Sigmoid colon (tissue), 7 donors: ENCODE results near the gene SLC6A6. TPM values are rescaled to one million over a fixed set of nuclear protein-coding genes. Genes with fewer than 3 reads are reported as not detected.

Experiments used
- DNase-seq: peaks from one replicate; pipeline ENCODE4 v3.0.0-alpha.2; 2019
- H3K27ac ChIP-seq, 4 donors: fragments of 200-600 bp; sonication (generic); one replicate each; pipeline ENCODE4 v1.5.1; 2016 to 2019; ENCODE audit warnings: mild to moderate bottlenecking in 1 of 4
- H3K27me3 ChIP-seq, 3 donors: fragments of 200-600 bp; sonication (generic); one replicate each; pipeline ENCODE4 v1.5.1; 2019; ENCODE audit warnings: mild to moderate bottlenecking in 1 of 3
- H3K36me3 ChIP-seq, 4 donors: fragments of 200-600 bp; sonication (generic); one replicate each; pipeline ENCODE4 v1.5.1; 2016 to 2019
- H3K4me1 ChIP-seq, 4 donors: fragments of 200-600 bp; sonication (generic); one replicate each; pipeline ENCODE4 v1.5.1; 2017 to 2019
- H3K4me3 ChIP-seq, 4 donors: fragments of 200-600 bp; sonication (generic); one replicate each; pipeline ENCODE4 v1.5.1; 2017 to 2019; ENCODE audit warnings: mild to moderate bottlenecking in 2 of 4, moderate library complexity in 1 of 4
- H3K9me3 ChIP-seq, 4 donors: fragments of 200-600 bp in 3 of 4; sonication (generic) in 3 of 4; one replicate each; pipeline versions ENCODE4 v1.5.1 to v1.6.1; 2013 to 2019
- CTCF ChIP-seq, 4 experiments: fragments of 450-650 bp in 3 of 4; fragments of 200-600 bp in 1 of 4; IDR thresholded peaks; one replicate each; pipeline ENCODE4 v1.5.1; 2016 to 2019; ENCODE audit warnings: antibody characterized with exemption in 4 of 4, mild to moderate bottlenecking in 3 of 4, moderate library complexity in 2 of 4
- EP300 ChIP-seq, 4 donors: sonication (generic); formaldehyde crosslinking; IDR thresholded peaks; one replicate each; pipeline ENCODE4 v1.6.1; 2017; ENCODE audit warnings: antibody characterized with exemption in 4 of 4
- POLR2A ChIP-seq, 2 donors: fragments of 450-650 bp; IDR thresholded peaks; one replicate each; pipeline ENCODE4 v1.6.1; 2016; ENCODE audit warnings: antibody characterized with exemption in 2 of 2, mild to moderate bottlenecking in 2 of 2, moderate library complexity in 2 of 2
- POLR2AphosphoS5 ChIP-seq, 4 donors: sonication (generic); formaldehyde crosslinking; IDR thresholded peaks; one replicate each; pipeline ENCODE4 v1.6.1; 2017; ENCODE audit warnings: antibody characterized with exemption in 4 of 4
- WGBS, 2 donors: extraction: QIAGEN DNeasy Blood & Tissue Kit; methylation state at CpG; one replicate each; pipeline ENCODE4 v1.1.7; 2013; 5-methylcytosine and 5-hydroxymethylcytosine counted together
- intact Hi-C: fragments of 100-400 bp; cut with DNase I; formaldehyde crosslinking; loops from one replicate; pipeline ENCODE4 v1.15.1; 2023
- polyA plus RNA-seq, 3 donors: library from polyadenylated mRNA; stranded (reverse); fragments of 200-250 nt; gene quantifications; one replicate each; pipeline ENCODE4 v1.2.3, GENCODE V29; 2013
- total RNA-seq, 4 donors: library from RNA; depleted of rRNA; stranded (reverse); fragments of >200 nt; gene quantifications; one replicate each; pipeline ENCODE4 v1.1.0, GENCODE V29; 2016
- donor health status: healthy with polysubstance abuse.
- donor health status: Bipolar disorder and iron deficiency.
- donor health status: healthy.

Gene SLC6A6
- total and polyA plus RNA-seq, 7 donors = 2.3 to 19.1 (median 8.4) TPM

- TF ChIP-seq POLR2AphosphoS5 (IDR thresholded peaks at IDR 0.05) (no peak), EP300 (IDR thresholded peaks at IDR 0.05) (no peak), CTCF (IDR thresholded peaks at IDR 0.05) (no peak), POLR2A (IDR thresholded peaks at IDR 0.05) (no peak)
- Histone ChIP-seq H3K9me3 (no peaks in the 10 kb centered on the region), H3K27me3 (no peaks in the 10 kb centered on the region), H3K4me3 (no peak overlapping the region), H3K36me3 (peaks cover 0 to 9% (median 2%) of the 10 kb centered on the region in 4 donors), H3K27ac (no peak overlapping the region), H3K4me1 (peaks cover 0 to 11% (median 4%) of the 10 kb centered on the region in 4 donors)
- WGBS, 2 donors = 95 to 97% methylated on average over 13 of the region's 13 CpGs
- intact Hi-C loops = no loop called here
- no peak for DNase-seq
Measured at GRCh38 chr3:14474363-14475081, 72.1 kb downstream of the SLC6A6 start.

GRCh38 chr3:14475621-14476020 lies 73.2 kb downstream of the SLC6A6 start:
- no peaks in the 10 kb centered on the region for H3K9me3 ChIP-seq
- no peak for TF ChIP-seq EP300 (IDR thresholded peaks at IDR 0.05)
- no peak for TF ChIP-seq POLR2A (IDR thresholded peaks at IDR 0.05)
- TF ChIP-seq POLR2AphosphoS5 (IDR thresholded peaks at IDR 0.05) = no peak
- no peak for TF ChIP-seq CTCF (IDR thresholded peaks at IDR 0.05)
- no peak for DNase-seq
- H3K36me3 ChIP-seq = peaks cover 0 to 15% (median 2%) of the 10 kb centered on the region in 4 donors
- WGBS, 2 donors = 85 to 86% methylated on average over 7 of the region's 7 CpGs
- H3K4me3 ChIP-seq = no peak overlapping the region
- peaks cover 0 to 11% (median 4%) of the 10 kb centered on the region in 4 donors for H3K4me1 ChIP-seq
- intact Hi-C loops = no loop called here
- no peaks in the 10 kb centered on the region for H3K27me3 ChIP-seq
- no peak overlapping the region for H3K27ac ChIP-seq

- intact Hi-C loops = no loop called here
- TF ChIP-seq EP300 (IDR thresholded peaks at IDR 0.05) = no peak
- no peak for TF ChIP-seq POLR2A (IDR thresholded peaks at IDR 0.05)
- TF ChIP-seq POLR2AphosphoS5 (IDR thresholded peaks at IDR 0.05) = no peak
- no peak for TF ChIP-seq CTCF (IDR thresholded peaks at IDR 0.05)
- H3K4me3 ChIP-seq = no peak overlapping the region
- H3K4me1 ChIP-seq = peaks cover 0 to 11% (median 6%) of the 10 kb centered on the region in 4 donors
- 95 to 96% methylated on average over 13 of the region's 13 CpGs for WGBS, 2 donors
- peaks cover 0 to 15% (median 2%) of the 10 kb centered on the region in 4 donors for H3K36me3 ChIP-seq
- no peak for DNase-seq
- no peak overlapping the region for H3K27ac ChIP-seq
- no peaks in the 10 kb centered on the region for H3K27me3 ChIP-seq
- H3K9me3 ChIP-seq = no peaks in the 10 kb centered on the region
Measured at GRCh38 chr3:14476583-14477265, 74.3 kb downstream of the SLC6A6 start.

- intact Hi-C loops = no loop called here
- H3K4me1 ChIP-seq = peaks cover 0 to 12% (median 10%) of the 10 kb centered on the region in 4 donors
- no peaks in the 10 kb centered on the region for H3K27me3 ChIP-seq
- H3K36me3 ChIP-seq = peaks cover 0 to 15% (median 2%) of the 10 kb centered on the region in 4 donors
- no peak for DNase-seq
- no peak overlapping the region for H3K4me3 ChIP-seq
- no peaks in the 10 kb centered on the region for H3K9me3 ChIP-seq
- WGBS, 2 donors = 93 to 96% methylated on average over 11 of the region's 11 CpGs
- no peak overlapping the region for H3K27ac ChIP-seq
- TF ChIP-seq POLR2AphosphoS5 (IDR thresholded peaks at IDR 0.05) (no peak), EP300 (IDR thresholded peaks at IDR 0.05) (no peak), CTCF (IDR thresholded peaks at IDR 0.05) (no peak), POLR2A (IDR thresholded peaks at IDR 0.05) (no peak)
Measured at GRCh38 chr3:14477311-14477935, 75.0 kb downstream of the SLC6A6 start.
